Sigmoid colon (tissue), 4 donors: Measurements from ENCODE around the gene DOCK9.

Source experiments
- CTCF ChIP-seq, 4 experiments: fragments of 450-650 bp in 3 of 4; fragments of 200-600 bp in 1 of 4; IDR thresholded peaks; one replicate each; pipeline ENCODE4 v1.5.1; 2016 to 2019; ENCODE audit warnings: antibody characterized with exemption in 4 of 4, mild to moderate bottlenecking in 3 of 4, moderate library complexity in 2 of 4
- EP300 ChIP-seq, 4 donors: sonication (generic); formaldehyde crosslinking; IDR thresholded peaks; one replicate each; pipeline ENCODE4 v1.6.1; 2017; ENCODE audit warnings: antibody characterized with exemption in 4 of 4
- POLR2A ChIP-seq, 2 donors: fragments of 450-650 bp; IDR thresholded peaks; one replicate each; pipeline ENCODE4 v1.6.1; 2016; ENCODE audit warnings: antibody characterized with exemption in 2 of 2, mild to moderate bottlenecking in 2 of 2, moderate library complexity in 2 of 2
- POLR2AphosphoS5 ChIP-seq, 4 donors: sonication (generic); formaldehyde crosslinking; IDR thresholded peaks; one replicate each; pipeline ENCODE4 v1.6.1; 2017; ENCODE audit warnings: antibody characterized with exemption in 4 of 4

GRCh38 chr13:98912846-98913245 is 65.0 kb downstream of the DOCK9 start:
- TF ChIP-seq CTCF (IDR thresholded peaks at IDR 0.05) (no peak), POLR2A (IDR thresholded peaks at IDR 0.05) (no peak), EP300 (IDR thresholded peaks at IDR 0.05) (no peak), POLR2AphosphoS5 (IDR thresholded peaks at IDR 0.05) (no peak)
